Activated T-helper 17 cell treated with anti-CD3 and anti-CD28 coated beads, Interleukin-2, amount 50 U/mL, for 72 hours (primary cell): Measurements from ENCODE around the gene SDK1. TPM values are rescaled to one million over a fixed set of nuclear protein-coding genes. Genes with fewer than 3 reads are reported as not detected.

Experiments used
- ATAC-seq: fragments of 150-1000 bp; cut with Tn5 transposase; replicated peaks from 2 replicates; pipeline ENCODE4 v1.10.0; 2021; ENCODE audit warnings: mild to moderate bottlenecking, moderate library complexity
- H3K27ac Mint-ChIP-seq: one replicate; pipeline ENCODE4 v1.8.0; 2022; ENCODE audit warnings: mixed read lengths
- H3K27me3 Mint-ChIP-seq: one replicate; pipeline ENCODE4 v1.8.0; 2022; ENCODE audit warnings: mixed read lengths
- H3K36me3 Mint-ChIP-seq: one replicate; pipeline ENCODE4 v1.8.0; 2022; ENCODE audit warnings: low read depth, mild to moderate bottlenecking, mixed read lengths
- H3K4me1 Mint-ChIP-seq: one replicate; pipeline ENCODE4 v1.8.0; 2022; ENCODE audit warnings: mixed read lengths
- H3K4me3 Mint-ChIP-seq: one replicate; pipeline ENCODE4 v1.8.0; 2022; ENCODE audit warnings: mild to moderate bottlenecking, mixed read lengths
- H3K9me3 Mint-ChIP-seq: one replicate; pipeline ENCODE4 v1.8.0; 2022; ENCODE audit warnings: mixed read lengths
- total RNA-seq, 2 donors: library from RNA; stranded (reverse); gene quantifications; one replicate each; pipeline ENCODE4 v1.2.3, GENCODE V29; 2022

SDK1 gene
- total RNA-seq, 2 donors from 2014 or later, result 0.06 to 1.1 TPM

GRCh38 chr7:4179688-4180380, 878.8 kb downstream of the SDK1 start:
- no peaks in the 10 kb centered on the region for H3K4me1 Mint-ChIP-seq
- no peaks in the 10 kb centered on the region for H3K36me3 Mint-ChIP-seq
- H3K4me3 Mint-ChIP-seq, result no peak overlapping the region
- no peak for ATAC-seq
- no peaks in the 10 kb centered on the region for H3K9me3 Mint-ChIP-seq
- H3K27ac Mint-ChIP-seq, result no peak overlapping the region
- H3K27me3 Mint-ChIP-seq, result no peaks in the 10 kb centered on the region

- Mint-ChIP-seq H3K27me3 (no peaks in the 10 kb centered on the region), H3K4me1 (no peaks in the 10 kb centered on the region), H3K27ac (no peak overlapping the region), H3K4me3 (no peak overlapping the region), H3K36me3 (no peaks in the 10 kb centered on the region), H3K9me3 (no peaks in the 10 kb centered on the region)
- ATAC-seq, result no peak
Observed at GRCh38 chr7:4181446-4181845, 880.4 kb downstream of the SDK1 start.

- Mint-ChIP-seq H3K4me3 (no peak overlapping the region), H3K9me3 (no peaks in the 10 kb centered on the region), H3K36me3 (no peaks in the 10 kb centered on the region), H3K4me1 (no peaks in the 10 kb centered on the region), H3K27ac (no peak overlapping the region), H3K27me3 (no peaks in the 10 kb centered on the region)
- ATAC-seq, result no peak
Observed at GRCh38 chr7:4182605-4183300, 881.7 kb downstream of the SDK1 start.

- no peak for ATAC-seq
- no peaks in the 10 kb centered on the region for H3K27me3 Mint-ChIP-seq
- H3K9me3 Mint-ChIP-seq, result no peaks in the 10 kb centered on the region
- no peak overlapping the region for H3K27ac Mint-ChIP-seq
- H3K4me3 Mint-ChIP-seq, result no peak overlapping the region
- no peaks in the 10 kb centered on the region for H3K36me3 Mint-ChIP-seq
- no peaks in the 10 kb centered on the region for H3K4me1 Mint-ChIP-seq
Observed at GRCh38 chr7:4184653-4185052, 883.6 kb downstream of the SDK1 start.

- no peaks in the 10 kb centered on the region for H3K4me1 Mint-ChIP-seq
- H3K9me3 Mint-ChIP-seq, result no peaks in the 10 kb centered on the region
- ATAC-seq, result no peak
- no peak overlapping the region for H3K4me3 Mint-ChIP-seq
- no peaks in the 10 kb centered on the region for H3K27me3 Mint-ChIP-seq
- no peaks in the 10 kb centered on the region for H3K36me3 Mint-ChIP-seq
- no peak overlapping the region for H3K27ac Mint-ChIP-seq
Observed at GRCh38 chr7:4185136-4185535, 884.1 kb downstream of the SDK1 start.

- no peaks in the 10 kb centered on the region for H3K9me3 Mint-ChIP-seq
- no peak overlapping the region for H3K27ac Mint-ChIP-seq
- no peaks in the 10 kb centered on the region for H3K36me3 Mint-ChIP-seq
- H3K4me3 Mint-ChIP-seq, result no peak overlapping the region
- no peak for ATAC-seq
- H3K27me3 Mint-ChIP-seq, result no peaks in the 10 kb centered on the region
- H3K4me1 Mint-ChIP-seq, result no peaks in the 10 kb centered on the region
Observed at GRCh38 chr7:4185721-4186512, 884.9 kb downstream of the SDK1 start.

GRCh38 chr7:4186513-4186780, 885.4 kb downstream of the SDK1 start:
- H3K27me3 Mint-ChIP-seq, result no peaks in the 10 kb centered on the region
- no peaks in the 10 kb centered on the region for H3K36me3 Mint-ChIP-seq
- H3K9me3 Mint-ChIP-seq, result no peaks in the 10 kb centered on the region
- H3K4me1 Mint-ChIP-seq, result no peaks in the 10 kb centered on the region
- H3K27ac Mint-ChIP-seq, result no peak overlapping the region
- no peak for ATAC-seq
- no peak overlapping the region for H3K4me3 Mint-ChIP-seq

GRCh38 chr7:4188651-4189050, 887.6 kb downstream of the SDK1 start:
- no peak for ATAC-seq
- no peaks in the 10 kb centered on the region for H3K36me3 Mint-ChIP-seq
- H3K4me3 Mint-ChIP-seq, result no peak overlapping the region
- no peaks in the 10 kb centered on the region for H3K4me1 Mint-ChIP-seq
- H3K9me3 Mint-ChIP-seq, result no peaks in the 10 kb centered on the region
- H3K27me3 Mint-ChIP-seq, result no peaks in the 10 kb centered on the region
- H3K27ac Mint-ChIP-seq, result no peak overlapping the region

GRCh38 chr7:4189131-4189570, 888.1 kb downstream of the SDK1 start:
- no peaks in the 10 kb centered on the region for H3K4me1 Mint-ChIP-seq
- no peaks in the 10 kb centered on the region for H3K36me3 Mint-ChIP-seq
- no peak overlapping the region for H3K27ac Mint-ChIP-seq
- no peaks in the 10 kb centered on the region for H3K9me3 Mint-ChIP-seq
- no peak overlapping the region for H3K4me3 Mint-ChIP-seq
- ATAC-seq, result no peak
- no peaks in the 10 kb centered on the region for H3K27me3 Mint-ChIP-seq

- no peaks in the 10 kb centered on the region for H3K9me3 Mint-ChIP-seq
- no peaks in the 10 kb centered on the region for H3K27me3 Mint-ChIP-seq
- no peak overlapping the region for H3K4me3 Mint-ChIP-seq
- no peak overlapping the region for H3K27ac Mint-ChIP-seq
- no peak for ATAC-seq
- H3K4me1 Mint-ChIP-seq, result no peaks in the 10 kb centered on the region
- H3K36me3 Mint-ChIP-seq, result no peaks in the 10 kb centered on the region
Observed at GRCh38 chr7:4190010-4190981, 889.2 kb downstream of the SDK1 start.

GRCh38 chr7:4191046-4191445, 890.0 kb downstream of the SDK1 start:
- Mint-ChIP-seq H3K4me3 (no peak overlapping the region), H3K4me1 (no peaks in the 10 kb centered on the region), H3K27me3 (no peaks in the 10 kb centered on the region), H3K27ac (no peak overlapping the region), H3K9me3 (no peaks in the 10 kb centered on the region), H3K36me3 (no peaks in the 10 kb centered on the region)
- ATAC-seq, result no peak

GRCh38 chr7:4191525-4191924, 890.5 kb downstream of the SDK1 start:
- H3K4me1 Mint-ChIP-seq, result no peaks in the 10 kb centered on the region
- H3K4me3 Mint-ChIP-seq, result no peak overlapping the region
- no peaks in the 10 kb centered on the region for H3K36me3 Mint-ChIP-seq
- ATAC-seq, result no peak
- no peaks in the 10 kb centered on the region for H3K9me3 Mint-ChIP-seq
- no peak overlapping the region for H3K27ac Mint-ChIP-seq
- no peaks in the 10 kb centered on the region for H3K27me3 Mint-ChIP-seq

- Mint-ChIP-seq H3K27ac (no peak overlapping the region), H3K9me3 (no peaks in the 10 kb centered on the region), H3K27me3 (no peaks in the 10 kb centered on the region), H3K4me1 (no peaks in the 10 kb centered on the region), H3K36me3 (no peaks in the 10 kb centered on the region), H3K4me3 (no peak overlapping the region)
- ATAC-seq, result no peak
Observed at GRCh38 chr7:4195660-4196059, 894.6 kb downstream of the SDK1 start.

GRCh38 chr7:4196121-4196819, 895.2 kb downstream of the SDK1 start:
- no peak overlapping the region for H3K4me3 Mint-ChIP-seq
- ATAC-seq, result no peak
- no peaks in the 10 kb centered on the region for H3K27me3 Mint-ChIP-seq
- H3K9me3 Mint-ChIP-seq, result no peaks in the 10 kb centered on the region
- no peak overlapping the region for H3K27ac Mint-ChIP-seq
- no peaks in the 10 kb centered on the region for H3K4me1 Mint-ChIP-seq
- H3K36me3 Mint-ChIP-seq, result no peaks in the 10 kb centered on the region
